Measurements from ENCODE around the gene ZNF121.
"Not testable (repeated sequence)": the region's sequence is repeated elsewhere in the genome, so short reads cannot be mapped to it uniquely, and the experiment has no call there.

ZNF121 gene

DNA sequence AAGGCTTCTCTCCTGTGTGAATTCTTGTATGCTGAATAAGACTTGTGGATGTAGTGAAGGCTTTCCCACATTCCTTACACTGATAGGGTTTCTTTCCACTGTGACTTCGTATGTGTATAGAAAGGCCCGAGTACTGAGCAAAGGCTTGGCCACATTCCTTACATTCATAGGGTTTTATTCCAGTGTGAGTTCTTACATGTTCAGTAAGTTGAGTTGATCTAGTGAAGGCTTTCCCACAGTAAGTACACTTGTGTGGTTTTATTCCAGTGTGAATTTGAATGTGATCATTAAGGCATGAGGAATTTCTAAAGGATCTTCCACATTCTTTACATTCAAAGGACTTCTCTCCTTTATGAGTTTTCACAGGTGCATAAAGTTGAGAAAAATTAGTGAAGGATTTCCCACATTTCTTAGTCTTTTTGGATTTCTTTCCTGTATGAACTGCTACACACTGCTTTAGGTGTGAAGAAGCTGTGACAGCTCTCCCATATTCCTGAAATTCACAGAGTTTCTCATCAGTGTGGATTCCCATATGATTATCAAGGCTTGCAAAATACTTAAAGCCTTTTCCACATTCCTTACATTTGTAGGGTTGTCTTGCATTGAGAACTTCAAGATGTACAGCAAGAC, 26.3 kb upstream of the ZNF121 start:
- TF ChIP-seq, protein P1, sequence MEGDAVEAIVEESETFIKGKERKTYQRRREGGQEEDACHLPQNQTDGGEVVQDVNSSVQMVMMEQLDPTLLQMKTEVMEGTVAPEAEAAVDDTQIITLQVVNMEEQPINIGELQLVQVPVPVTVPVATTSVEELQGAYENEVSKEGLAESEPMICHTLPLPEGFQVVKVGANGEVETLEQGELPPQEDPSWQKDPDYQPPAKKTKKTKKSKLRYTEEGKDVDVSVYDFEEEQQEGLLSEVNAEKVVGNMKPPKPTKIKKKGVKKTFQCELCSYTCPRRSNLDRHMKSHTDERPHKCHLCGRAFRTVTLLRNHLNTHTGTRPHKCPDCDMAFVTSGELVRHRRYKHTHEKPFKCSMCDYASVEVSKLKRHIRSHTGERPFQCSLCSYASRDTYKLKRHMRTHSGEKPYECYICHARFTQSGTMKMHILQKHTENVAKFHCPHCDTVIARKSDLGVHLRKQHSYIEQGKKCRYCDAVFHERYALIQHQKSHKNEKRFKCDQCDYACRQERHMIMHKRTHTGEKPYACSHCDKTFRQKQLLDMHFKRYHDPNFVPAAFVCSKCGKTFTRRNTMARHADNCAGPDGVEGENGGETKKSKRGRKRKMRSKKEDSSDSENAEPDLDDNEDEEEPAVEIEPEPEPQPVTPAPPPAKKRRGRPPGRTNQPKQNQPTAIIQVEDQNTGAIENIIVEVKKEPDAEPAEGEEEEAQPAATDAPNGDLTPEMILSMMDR (IDR thresholded peaks at IDR 0.05; ENCODE audit: control insufficient read depth, insufficient read depth, low read depth, low read length, missing control alignments), result no peak

DNA sequence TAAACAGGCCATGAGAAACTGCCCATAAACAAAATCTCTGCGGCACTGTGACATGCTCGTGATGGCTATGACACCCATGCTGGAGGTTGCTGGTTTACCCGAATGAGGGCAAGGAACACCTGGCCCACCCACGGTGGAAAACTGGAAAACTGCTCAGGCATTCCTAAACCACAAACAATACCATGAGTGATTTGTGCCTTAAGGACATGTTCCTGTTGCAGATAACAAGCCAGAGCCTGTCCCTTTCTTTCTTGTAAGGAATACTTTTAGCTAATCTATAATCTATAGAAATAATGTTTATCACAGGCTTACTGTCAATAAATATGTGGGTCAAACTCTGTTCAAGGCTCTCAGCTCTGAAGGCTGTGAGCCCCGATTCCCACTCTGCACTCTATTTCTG, 24.6 kb upstream of the ZNF121 start:
- H3K4me3 ChIP-seq (ENCODE audit: control insufficient read depth, low read depth, low read length), result no peak overlapping the region
- TF ChIP-seq, protein P1 (IDR thresholded peaks at IDR 0.05; ENCODE audit: control insufficient read depth, insufficient read depth, low read depth, low read length, missing control alignments), result no peak
- no peak for DNase-seq (ENCODE audit: low read depth)

More for the DNA sequence above, 26.3 kb upstream of the ZNF121 start:
- no peak for DNase-seq (ENCODE audit: low read depth)
- H3K4me3 ChIP-seq (ENCODE audit: control insufficient read depth, low read depth, low read length), result no peak overlapping the region

DNA sequence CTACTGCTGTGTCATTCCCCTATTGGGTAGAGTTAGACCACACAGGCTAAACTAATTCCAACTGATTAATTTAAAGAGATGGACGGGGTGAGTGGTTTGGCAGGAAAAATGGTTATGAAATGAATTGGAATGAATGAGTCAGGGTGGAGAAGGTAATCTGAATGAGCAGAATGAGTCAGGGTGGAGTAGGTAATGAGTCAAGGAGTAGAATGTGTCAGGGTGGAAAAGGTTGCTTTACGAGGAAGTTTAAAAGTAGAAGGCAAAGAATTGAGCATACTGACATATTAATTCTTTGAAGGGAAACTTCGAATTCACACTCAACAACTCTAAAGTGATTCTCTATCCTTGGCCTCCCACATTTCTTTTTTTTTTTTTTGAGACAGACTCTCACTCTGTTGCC, 12.7 kb upstream of the ZNF121 start:
- TF ChIP-seq, protein P1 (IDR thresholded peaks at IDR 0.05; ENCODE audit: control insufficient read depth, insufficient read depth, low read depth, low read length, missing control alignments), result no peak
- no peak overlapping the region for H3K4me3 ChIP-seq (ENCODE audit: control insufficient read depth, low read depth, low read length)
- peak; percentile 53 for DNase-seq (ENCODE audit: low read depth)

DNA sequence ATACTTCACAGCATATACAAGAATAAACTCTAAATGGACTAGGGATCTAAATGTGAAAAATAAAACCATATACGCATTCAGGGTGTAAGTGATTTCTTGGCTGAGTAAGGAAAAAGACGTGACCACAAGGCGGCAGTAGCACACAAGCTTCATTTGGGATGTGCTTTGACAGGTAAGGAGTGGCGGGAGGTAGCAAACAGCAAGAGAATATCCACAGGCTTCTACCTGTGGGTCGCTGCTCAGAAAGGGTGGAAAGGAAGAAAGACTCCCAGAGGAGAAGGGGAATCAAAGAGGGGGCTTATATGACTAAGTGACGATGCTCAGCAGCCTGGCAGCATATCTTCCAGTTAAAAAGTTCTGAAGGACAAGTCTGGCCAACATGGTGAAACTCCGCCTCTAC, 2.5 kb upstream of the ZNF121 start:
- TF ChIP-seq, protein P1 (IDR thresholded peaks at IDR 0.05; ENCODE audit: control insufficient read depth, insufficient read depth, low read depth, low read length, missing control alignments), result peak; percentile 73
- no peak overlapping the region for H3K4me3 ChIP-seq (ENCODE audit: control insufficient read depth, low read depth, low read length)
- DNase-seq (ENCODE audit: low read depth), result no peak

DNA sequence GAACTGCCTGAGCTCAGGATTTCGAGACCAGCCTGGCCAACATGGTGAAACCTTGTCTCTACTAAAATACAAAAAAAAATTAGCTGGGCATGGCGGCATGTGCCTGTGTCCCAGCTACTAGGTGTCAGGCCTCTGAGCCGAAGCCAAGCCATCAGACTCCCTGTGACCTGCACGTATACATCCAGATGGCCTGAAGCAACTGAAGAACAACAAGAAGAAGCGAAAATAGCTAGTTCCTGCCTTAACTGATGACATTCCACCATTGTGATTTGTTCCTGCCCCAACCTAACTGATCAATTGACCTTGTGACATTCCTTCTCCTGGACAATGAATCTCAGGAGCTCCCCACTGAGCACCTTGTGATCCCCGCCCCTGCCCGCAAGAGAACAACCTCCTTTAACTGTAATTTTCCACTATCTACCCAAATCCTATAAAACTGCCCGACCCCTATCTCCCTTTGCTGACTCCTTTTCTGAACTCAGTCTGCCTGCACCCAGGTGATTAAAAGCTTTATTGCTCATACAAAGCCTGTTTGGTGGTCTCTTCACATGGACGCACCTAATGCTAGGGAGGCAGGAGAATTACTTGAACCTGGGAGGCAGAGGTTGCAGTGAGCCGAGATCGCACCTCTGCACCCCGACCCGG, 2.1 kb downstream of the ZNF121 start:
- not testable (repeated sequence) for DNase-seq (ENCODE audit: low read depth); H3K4me3 ChIP-seq (ENCODE audit: control insufficient read depth, low read depth, low read length)

DNA sequence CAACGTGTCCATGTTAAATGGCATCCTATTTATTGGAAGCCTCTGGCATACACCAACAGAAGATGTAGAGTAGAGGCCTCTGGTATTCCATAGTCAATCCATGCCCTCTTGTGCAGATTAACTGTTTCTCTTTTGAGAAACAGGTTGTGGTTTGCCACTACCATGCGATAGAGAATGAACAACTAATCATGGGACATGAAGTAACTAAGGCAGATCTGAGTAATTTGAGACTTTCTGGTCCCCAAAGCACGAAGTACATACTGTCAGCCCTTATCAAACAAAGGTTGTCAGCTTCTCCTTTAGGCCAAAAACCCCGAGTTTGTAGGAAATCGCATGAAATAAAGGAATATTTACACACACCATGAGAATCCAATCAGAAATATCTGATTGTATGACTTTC, 3.6 kb downstream of the ZNF121 start:
- no peak for DNase-seq (ENCODE audit: low read depth)
- TF ChIP-seq, protein P1 (IDR thresholded peaks at IDR 0.05; ENCODE audit: control insufficient read depth, insufficient read depth, low read depth, low read length, missing control alignments), result no peak
- H3K4me3 ChIP-seq (ENCODE audit: control insufficient read depth, low read depth, low read length), result no peak overlapping the region

DNA sequence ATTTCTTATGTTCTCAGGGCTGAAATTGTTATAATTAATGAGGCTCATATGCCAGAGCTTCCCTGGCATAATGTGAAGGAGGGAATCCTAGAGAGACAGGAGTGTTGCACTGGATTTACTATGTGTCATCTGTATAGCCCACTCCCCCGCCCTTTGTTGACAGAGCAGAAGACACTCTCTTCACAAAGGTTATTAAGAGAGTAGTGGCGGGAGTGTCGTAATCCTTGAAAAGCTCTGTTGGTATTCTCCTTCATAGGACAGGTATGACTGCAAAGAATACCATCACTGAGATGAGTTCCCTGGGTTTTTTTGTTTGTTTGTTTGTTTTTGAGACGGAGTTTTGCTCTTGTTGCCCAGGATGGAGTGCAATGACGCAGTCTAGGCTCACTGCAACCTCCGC, 14.0 kb downstream of the ZNF121 start:
- TF ChIP-seq, protein P1 (IDR thresholded peaks at IDR 0.05; ENCODE audit: control insufficient read depth, insufficient read depth, low read depth, low read length, missing control alignments), result no peak
- DNase-seq (ENCODE audit: low read depth), result no peak
- no peak overlapping the region for H3K4me3 ChIP-seq (ENCODE audit: control insufficient read depth, low read depth, low read length)

All from AG09309 (cell line).